GM18505 (cell line): ENCODE measurements around the gene SH3GLB1.

Experiments
- ATAC-seq: cut with Tn5 transposase; IDR thresholded peaks from one replicate; pipeline ENCODE4 v1.9.1; 2021; ENCODE audit not compliant: unreplicated experiment
- POLR2A ChIP-seq: IDR thresholded peaks from 4 replicates; pipeline ENCODE4 v1.6.1; 2011; ENCODE audit warnings: borderline replicate concordance; ENCODE audit not compliant: insufficient read depth, insufficient read length; ENCODE audit errors: extremely low read depth

SH3GLB1 gene

GRCh38 chr1:86774305-86775295 lies 70.2 kb downstream of the SH3GLB1 start:
- ATAC-seq = peak; percentile 95
- TF ChIP-seq POLR2A = no peak

GRCh38 chr1:86775395-86775794 lies 71.0 kb downstream of the SH3GLB1 start:
- ATAC-seq = no peak
- TF ChIP-seq POLR2A = no peak

GRCh38 chr1:86776108-86776507 lies 71.7 kb downstream of the SH3GLB1 start:
- no peak for TF ChIP-seq POLR2A

GRCh38 chr1:86778569-86779239 lies 74.3 kb downstream of the SH3GLB1 start:
- no peak for TF ChIP-seq POLR2A
- ATAC-seq = no peak

More at GRCh38 chr1:86776108-86776507, 71.7 kb downstream of the SH3GLB1 start:
- no peak for ATAC-seq

GRCh38 chr1:86779308-86780191 lies 75.2 kb downstream of the SH3GLB1 start:
- ATAC-seq = no peak
- no peak for TF ChIP-seq POLR2A

- no peak for TF ChIP-seq POLR2A
- ATAC-seq = no peak
Measured at GRCh38 chr1:86782482-86782881, 78.1 kb downstream of the SH3GLB1 start.

- ATAC-seq = no peak
- no peak for TF ChIP-seq POLR2A
Measured at GRCh38 chr1:86787621-86788020, 83.2 kb downstream of the SH3GLB1 start.

- ATAC-seq = no peak
- TF ChIP-seq POLR2A = no peak
Measured at GRCh38 chr1:86788300-86789206, 84.2 kb downstream of the SH3GLB1 start.

GRCh38 chr1:86795316-86795715 lies 90.9 kb downstream of the SH3GLB1 start:
- no peak for TF ChIP-seq POLR2A
- ATAC-seq = no peak
